Mesendoderm (in vitro differentiated cells): Measurements from ENCODE around the gene MSANTD7.
A peak's percentile ranks its signal among the peaks of the same experiment; 100 is the strongest.

Source experiments
- DNase-seq: peaks from one replicate; pipeline ENCODE4 v3.0.0; 2013
- H2AK5ac ChIP-seq: 2 replicates; pipeline ENCODE4 v1.6.1; 2013; ENCODE audit warnings: low read length, inconsistent platforms
- H2BK120ac ChIP-seq: 2 replicates; pipeline ENCODE4 v1.6.1; 2013; ENCODE audit warnings: low read depth, mild to moderate bottlenecking, low read length, moderate library complexity, mixed read lengths
- H2BK15ac ChIP-seq: replicated peaks from 2 replicates; pipeline ENCODE4 v1.6.1; 2013; ENCODE audit warnings: low read depth, mild to moderate bottlenecking, moderate library complexity
- H2BK5ac ChIP-seq: 2 replicates; pipeline ENCODE4 v1.6.1; 2013; ENCODE audit warnings: low read length, inconsistent platforms
- H3K18ac ChIP-seq: 2 replicates; pipeline ENCODE4 v1.6.1; 2013; ENCODE audit warnings: mild to moderate bottlenecking, low read length, mixed read lengths
- H3K23ac ChIP-seq: one replicate; pipeline ENCODE4 v1.6.1; 2013; ENCODE audit warnings: low read length
- H3K27ac ChIP-seq: 2 replicates; pipeline ENCODE4 v1.5.1; 2013; ENCODE audit warnings: low read depth, mild to moderate bottlenecking, inconsistent platforms, low read length, moderate library complexity
- H3K27me3 ChIP-seq: 2 replicates; pipeline ENCODE4 v1.6.1; 2013; ENCODE audit warnings: low read length, control low read depth, mild to moderate bottlenecking, inconsistent platforms; ENCODE audit not compliant: insufficient read depth, poor library complexity
- H3K36me3 ChIP-seq: 2 replicates; pipeline ENCODE4 v1.6.1; 2013; ENCODE audit warnings: low read length, inconsistent platforms; ENCODE audit not compliant: control insufficient read depth, insufficient read depth
- H3K4ac ChIP-seq: one replicate; pipeline ENCODE4 v1.6.1; 2013; ENCODE audit warnings: low read depth, mild to moderate bottlenecking, low read length, moderate library complexity
- H3K4me1 ChIP-seq: 2 replicates; pipeline ENCODE4 v1.6.1; 2013; ENCODE audit warnings: low read depth, low read length, inconsistent platforms; ENCODE audit not compliant: control insufficient read depth
- H3K4me2 ChIP-seq: 2 replicates; pipeline ENCODE4 v1.6.1; 2013; ENCODE audit warnings: low read length
- H3K4me3 ChIP-seq: 2 replicates; pipeline ENCODE4 v1.5.1; 2013; ENCODE audit warnings: mild to moderate bottlenecking, low read length
- H3K56ac ChIP-seq: one replicate; pipeline ENCODE4 v1.6.1; 2013; ENCODE audit warnings: low read length
- H3K79me1 ChIP-seq: 2 replicates; pipeline ENCODE4 v1.6.1; 2013; ENCODE audit warnings: low read length, inconsistent platforms
- H3K79me2 ChIP-seq: 2 replicates; pipeline ENCODE4 v1.6.1; 2013; ENCODE audit warnings: mild to moderate bottlenecking, low read length; ENCODE audit not compliant: control insufficient read depth, insufficient read depth
- H3K9ac ChIP-seq: 2 replicates; pipeline ENCODE4 v1.6.1; 2013; ENCODE audit warnings: low read length, inconsistent platforms
- H4K5ac ChIP-seq: one replicate; pipeline ENCODE4 v1.6.1; 2013; ENCODE audit warnings: low read length
- H4K8ac ChIP-seq: one replicate; pipeline ENCODE4 v1.6.1; 2013; ENCODE audit warnings: low read depth, mild to moderate bottlenecking, control low read depth, low read length, moderate library complexity
- WGBS: extraction: QIAGEN DNeasy Blood & Tissue Kit; methylation state at CpG from one replicate; pipeline ENCODE4 v1.1.7; 2013; ENCODE audit warnings: low lambda C conversion rate, missing lambda C conversion rate; ENCODE audit not compliant: insufficient coverage; ENCODE audit errors: extremely low coverage; 5-methylcytosine and 5-hydroxymethylcytosine counted together

MSANTD7 gene

DNA sequence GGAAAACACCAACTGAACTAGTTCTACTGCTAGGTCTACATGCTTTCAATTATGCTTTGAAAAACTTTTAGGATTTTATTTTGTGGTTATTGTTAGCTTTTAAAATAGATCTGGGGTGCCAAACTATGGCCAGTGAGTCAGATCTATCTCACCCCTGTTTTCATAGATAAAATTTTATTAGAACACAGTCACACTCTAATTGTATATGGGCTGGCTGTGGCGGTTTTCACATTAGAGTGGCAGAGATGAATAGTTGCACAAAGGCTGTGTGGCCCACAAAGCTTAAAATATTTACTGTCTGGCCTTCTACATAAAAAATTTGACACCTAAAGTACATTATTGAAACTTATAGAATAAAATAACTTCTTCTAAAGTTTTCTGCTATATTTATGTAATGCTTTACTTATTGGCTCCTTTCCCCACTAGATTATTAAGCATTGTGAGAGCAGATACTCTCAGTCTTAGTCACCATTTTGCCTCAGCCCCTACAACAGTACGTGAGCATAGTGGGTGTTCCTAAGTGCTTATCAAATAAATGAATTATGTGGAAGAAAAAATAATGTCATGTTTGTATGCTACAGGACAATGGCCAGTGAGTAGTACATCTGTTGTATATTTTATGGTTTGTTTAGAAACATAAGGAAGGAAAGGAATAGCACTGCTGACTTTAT lies 35.1 kb downstream of the MSANTD7 start:
- WGBS, result no CpG with 5 or more reads among the region's 2 CpGs
- no peaks in the 10 kb centered on the region for H3K4me1 ChIP-seq
- H3K27ac ChIP-seq, result no peak overlapping the region

DNA sequence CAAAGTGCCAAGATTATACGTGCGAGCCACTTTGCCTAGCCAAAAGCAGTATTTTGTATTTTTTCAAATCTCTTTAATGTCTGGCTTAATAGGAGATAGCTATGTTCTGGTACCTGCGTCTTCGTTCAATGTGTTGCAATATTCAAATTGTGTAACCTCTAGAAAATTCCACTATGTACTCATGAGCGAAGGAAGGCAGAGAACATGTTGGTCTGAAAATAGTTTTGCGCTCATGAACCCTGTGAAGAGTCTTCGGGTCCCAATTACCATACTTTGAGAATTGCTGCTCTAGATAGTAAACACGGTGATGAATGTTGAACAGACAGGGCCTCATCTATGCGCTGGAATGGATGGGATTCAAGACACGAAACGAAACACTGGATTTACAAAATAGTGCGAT lies 37.8 kb downstream of the MSANTD7 start:
- peaks cover 18% of the 10 kb centered on the region for H3K79me2 ChIP-seq
- DNase-seq, result no peak
- H3K4ac ChIP-seq, result no peak overlapping the region
- H3K36me3 ChIP-seq, result no peaks in the 10 kb centered on the region
- no peak overlapping the region for H2AK5ac ChIP-seq
- no CpG with 5 or more reads among the region's 12 CpGs for WGBS
- no peak overlapping the region for H3K56ac ChIP-seq
- no peak overlapping the region for H3K27ac ChIP-seq
- no peak overlapping the region for H3K18ac ChIP-seq
- H2BK15ac ChIP-seq, result no peak overlapping the region
- H2BK120ac ChIP-seq, result no peak overlapping the region
- no peaks in the 10 kb centered on the region for H3K27me3 ChIP-seq
- H3K23ac ChIP-seq, result no peak overlapping the region
- no peak overlapping the region for H3K4me2 ChIP-seq
- no peak overlapping the region for H4K8ac ChIP-seq
- peaks cover 5% of the 10 kb centered on the region for H3K79me1 ChIP-seq
- H3K9ac ChIP-seq, result no peak overlapping the region
- H2BK5ac ChIP-seq, result no peak overlapping the region
- no peaks in the 10 kb centered on the region for H3K4me1 ChIP-seq
- H4K5ac ChIP-seq, result no peak overlapping the region
- no peak overlapping the region for H3K4me3 ChIP-seq

More for the DNA sequence above, 35.1 kb downstream of the MSANTD7 start:
- H4K5ac ChIP-seq, result no peak overlapping the region
- no peak overlapping the region for H3K4me2 ChIP-seq
- H2BK5ac ChIP-seq, result no peak overlapping the region
- peaks cover 2% of the 10 kb centered on the region for H3K79me2 ChIP-seq
- peaks cover 3% of the 10 kb centered on the region for H3K79me1 ChIP-seq
- no peak overlapping the region for H3K4me3 ChIP-seq
- no peaks in the 10 kb centered on the region for H3K36me3 ChIP-seq
- no peak overlapping the region for H3K18ac ChIP-seq
- no peak overlapping the region for H3K56ac ChIP-seq
- H3K9ac ChIP-seq, result no peak overlapping the region
- H4K8ac ChIP-seq, result no peak overlapping the region
- H2BK15ac ChIP-seq, result no peak overlapping the region
- no peak overlapping the region for H3K4ac ChIP-seq
- no peak overlapping the region for H3K23ac ChIP-seq
- H2AK5ac ChIP-seq, result no peak overlapping the region
- no peak overlapping the region for H2BK120ac ChIP-seq
- H3K27me3 ChIP-seq, result no peaks in the 10 kb centered on the region
- no peak for DNase-seq

DNA sequence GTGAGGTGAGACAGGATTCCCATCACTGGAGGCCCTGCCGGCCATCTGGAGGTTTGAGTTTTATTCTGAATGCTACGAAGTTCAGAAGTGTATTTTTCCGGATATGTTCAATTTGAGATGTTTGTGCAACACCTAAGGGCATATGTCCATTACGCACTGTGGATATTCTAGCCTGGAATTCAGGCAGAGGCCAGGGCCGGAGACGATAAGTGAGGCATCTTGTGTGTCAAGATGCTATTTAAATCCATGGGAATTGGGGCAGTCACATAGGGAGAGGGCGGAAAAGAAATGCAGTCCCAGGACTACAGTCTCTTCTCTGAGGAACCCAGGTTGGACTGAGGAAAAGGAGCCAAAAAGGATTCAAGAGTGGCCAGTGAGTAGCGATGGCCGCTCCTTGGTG lies 38.7 kb downstream of the MSANTD7 start:
- Histone ChIP-seq H3K79me2 (peaks cover 21% of the 10 kb centered on the region), H4K5ac (no peak overlapping the region), H3K79me1 (peaks cover 5% of the 10 kb centered on the region), H3K9ac (peak overlapping the region; percentile 24), H3K4me3 (no peak overlapping the region), H2AK5ac (no peak overlapping the region), H3K4me2 (no peak overlapping the region), H3K18ac (no peak overlapping the region), H3K56ac (peak overlapping the region; percentile 37), H4K8ac (no peak overlapping the region), H3K36me3 (no peaks in the 10 kb centered on the region), H2BK120ac (no peak overlapping the region), H2BK5ac (no peak overlapping the region), H3K27ac (no peak overlapping the region), H3K4ac (no peak overlapping the region), H2BK15ac (no peak overlapping the region), H3K23ac (no peak overlapping the region), H3K4me1 (no peaks in the 10 kb centered on the region), H3K27me3 (no peaks in the 10 kb centered on the region)
- no peak for DNase-seq
- no CpG with 5 or more reads among the region's 9 CpGs for WGBS

DNA sequence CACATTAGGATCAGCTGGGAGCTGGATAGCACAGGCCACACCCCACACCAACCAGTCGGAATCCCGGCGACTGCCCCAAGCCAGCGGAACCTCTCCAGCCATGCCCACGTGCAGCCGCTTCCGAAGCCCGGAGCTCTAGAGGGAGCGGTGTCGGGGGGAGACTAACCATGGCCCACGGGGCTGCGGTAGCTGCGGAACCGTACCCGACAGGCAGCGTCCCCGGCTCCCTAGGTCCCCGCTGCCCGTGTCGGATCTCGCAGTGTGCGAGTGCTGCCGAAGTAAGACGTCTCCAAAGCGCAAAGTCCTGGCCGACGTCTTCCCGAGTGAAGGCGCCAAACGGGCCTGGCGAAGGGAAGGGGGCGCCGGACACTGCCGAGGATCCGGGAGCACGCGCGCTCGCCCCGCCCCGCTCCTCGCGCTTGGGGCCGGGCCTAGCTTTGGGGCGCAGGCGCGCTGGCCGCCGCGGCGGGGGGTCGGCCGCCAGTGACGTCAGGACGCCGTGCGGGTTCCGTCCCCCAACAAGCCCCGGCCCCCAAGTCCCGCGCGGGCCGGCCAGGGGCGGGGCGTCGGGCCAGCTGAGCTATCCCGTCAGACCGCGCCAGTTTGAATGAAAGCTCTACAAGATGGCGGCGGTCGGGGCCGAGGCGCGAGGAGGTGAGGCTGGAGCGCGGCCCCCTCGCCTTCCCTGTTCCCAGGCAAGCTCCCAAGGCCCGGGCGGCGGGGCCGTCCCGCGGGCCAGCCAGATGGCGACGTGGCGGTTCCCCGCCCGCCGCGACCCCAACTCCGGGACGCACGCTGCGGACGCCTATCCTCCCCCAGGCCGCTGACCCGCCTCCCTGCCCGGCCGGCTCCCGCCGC lies 40.4 kb downstream of the MSANTD7 start, which contains the start of gene SUV39H2:
SUV39H2 (plus strand) TSS at position 601 of the 858 bp plus-strand sequence; CDS start at position 624, 23 bp downstream.
- Histone ChIP-seq H2BK120ac (peak within 1 kb of the TSS; percentile 19), H3K27me3 (no peaks in the 10 kb centered on the region), H3K4me2 (peak within 1 kb of the TSS; percentile 58), H3K79me1 (peaks cover 6% of the 10 kb centered on the region), H2BK5ac (peak within 1 kb of the TSS; percentile 84), H3K9ac (peak within 1 kb of the TSS; percentile 92), H3K36me3 (no peaks in the 10 kb centered on the region), H4K8ac (peak within 1 kb of the TSS; percentile 65), H3K18ac (peak within 1 kb of the TSS; percentile 98), H3K56ac (peak within 1 kb of the TSS; percentile 100), H4K5ac (no peak within 1 kb of the TSS), H3K4me1 (no peaks in the 10 kb centered on the region), H2BK15ac (no peak within 1 kb of the TSS), H3K79me2 (peaks cover 32% of the 10 kb centered on the region), H3K27ac (peak within 1 kb of the TSS; percentile 95), H3K23ac (peak within 1 kb of the TSS; percentile 3), H2AK5ac (no peak within 1 kb of the TSS), H3K4ac (peak within 1 kb of the TSS; percentile 74), H3K4me3 (peak within 1 kb of the TSS; percentile 92)
- no CpG with 5 or more reads among the region's 102 CpGs for WGBS
- peak; percentile 97 for DNase-seq

DNA sequence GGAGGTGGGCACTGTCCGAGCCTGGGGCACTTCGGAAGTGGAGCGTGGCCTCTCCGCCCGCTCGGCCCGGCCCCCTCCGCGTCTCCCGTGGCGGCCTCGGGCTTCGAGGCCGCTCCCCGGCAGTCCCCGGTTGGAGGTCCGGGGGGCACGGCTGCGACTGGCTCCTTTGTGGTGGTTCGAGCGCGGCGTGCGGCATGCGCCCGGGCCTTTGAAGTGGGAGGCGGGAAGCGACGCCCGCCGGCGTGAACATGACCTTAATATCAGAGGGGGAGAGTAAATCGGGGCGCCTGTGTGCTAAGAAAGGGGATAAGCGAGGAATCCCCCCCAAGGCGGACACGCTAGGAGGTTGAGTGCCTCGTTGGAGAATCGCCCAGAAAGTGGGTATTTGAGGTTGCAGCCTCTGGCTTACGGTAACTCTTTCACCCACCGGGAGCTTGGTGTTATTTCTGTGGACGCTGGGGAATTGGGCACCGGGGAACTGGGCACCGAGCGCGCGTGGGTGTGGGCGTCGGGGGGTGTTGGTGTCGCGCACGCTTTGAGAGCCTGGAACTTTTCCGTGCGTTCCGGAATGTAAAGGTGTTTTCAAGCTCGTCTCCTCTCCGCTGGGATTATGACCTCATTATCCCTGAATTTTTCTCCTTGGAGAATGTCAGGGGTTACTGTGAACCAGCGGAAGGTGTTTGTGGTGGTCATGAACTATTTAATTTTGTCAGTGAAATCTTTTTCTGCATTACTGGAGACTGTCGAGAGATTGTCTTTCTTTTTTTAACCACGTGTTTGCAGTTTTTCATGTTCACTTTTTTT lies 41.2 kb downstream of the MSANTD7 start:
- peak overlapping the region; percentile 93 for H3K56ac ChIP-seq
- H3K4me3 ChIP-seq, result peak overlapping the region; percentile 89
- H3K4me1 ChIP-seq, result no peaks in the 10 kb centered on the region
- peaks cover 8% of the 10 kb centered on the region for H3K79me1 ChIP-seq
- peak overlapping the region; percentile 65 for H4K8ac ChIP-seq
- H3K79me2 ChIP-seq, result peaks cover 40% of the 10 kb centered on the region
- WGBS, result no CpG with 5 or more reads among the region's 60 CpGs
- DNase-seq, result peak; percentile 79
- no peak overlapping the region for H2AK5ac ChIP-seq
- H3K18ac ChIP-seq, result peak overlapping the region; percentile 98
- no peaks in the 10 kb centered on the region for H3K36me3 ChIP-seq
- no peaks in the 10 kb centered on the region for H3K27me3 ChIP-seq
- peak overlapping the region; percentile 49 for H3K4ac ChIP-seq
- peak overlapping the region; percentile 92 for H3K9ac ChIP-seq
- no peak overlapping the region for H4K5ac ChIP-seq
- peak overlapping the region; percentile 55 for H3K4me2 ChIP-seq
- no peak overlapping the region for H2BK15ac ChIP-seq
- H3K27ac ChIP-seq, result peak overlapping the region; percentile 95
- H2BK120ac ChIP-seq, result peak overlapping the region; percentile 19
- H2BK5ac ChIP-seq, result no peak overlapping the region
- H3K23ac ChIP-seq, result no peak overlapping the region
